Measurements from ENCODE around the gene EFNA5. TPM values are rescaled to one million over a fixed set of nuclear protein-coding genes. Genes with fewer than 3 reads are reported as not detected.

Gene EFNA5
- total RNA-seq, 1 experiment from 2014 or later = 1.5 TPM

DNA sequence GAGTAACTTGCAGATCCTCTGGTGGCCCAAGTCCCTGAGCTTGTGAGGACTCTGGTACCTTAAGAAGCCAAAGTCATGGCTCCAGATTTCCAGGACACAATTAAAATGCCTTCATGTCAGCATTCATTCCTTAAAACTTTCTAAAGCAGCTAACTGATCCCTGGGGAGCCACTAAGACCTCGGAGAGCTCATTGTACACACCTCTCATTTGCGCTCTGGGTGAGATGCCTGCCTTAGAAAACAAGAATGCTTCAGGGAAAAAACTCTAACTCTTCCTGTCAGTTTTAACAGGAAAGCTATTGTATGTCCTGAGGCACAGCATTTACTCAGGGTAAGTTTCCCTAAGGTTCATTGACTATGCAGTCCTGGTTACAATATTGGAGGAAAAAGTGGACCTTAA, 285.0 kb downstream of the EFNA5 start:
- H3K36me3 ChIP-seq (ENCODE audit: control insufficient read depth, insufficient read depth, low read length) = no peaks in the 10 kb centered on the region
- Mint-ChIP-seq H3K27me3 (ENCODE audit: insufficient read depth, unreplicated experiment) (no peaks in the 10 kb centered on the region), H3K36me3 (ENCODE audit: insufficient read depth, unreplicated experiment) (no peaks in the 10 kb centered on the region), H3K4me1 (ENCODE audit: low read depth, unreplicated experiment) (peaks cover 26% of the 10 kb centered on the region), H3K4me3 (ENCODE audit: unreplicated experiment) (no peak overlapping the region), H3K27ac (ENCODE audit: unreplicated experiment) (no peak overlapping the region), H3K9me3 (ENCODE audit: unreplicated experiment) (no peaks in the 10 kb centered on the region)
- TF ChIP-seq, protein P1, sequence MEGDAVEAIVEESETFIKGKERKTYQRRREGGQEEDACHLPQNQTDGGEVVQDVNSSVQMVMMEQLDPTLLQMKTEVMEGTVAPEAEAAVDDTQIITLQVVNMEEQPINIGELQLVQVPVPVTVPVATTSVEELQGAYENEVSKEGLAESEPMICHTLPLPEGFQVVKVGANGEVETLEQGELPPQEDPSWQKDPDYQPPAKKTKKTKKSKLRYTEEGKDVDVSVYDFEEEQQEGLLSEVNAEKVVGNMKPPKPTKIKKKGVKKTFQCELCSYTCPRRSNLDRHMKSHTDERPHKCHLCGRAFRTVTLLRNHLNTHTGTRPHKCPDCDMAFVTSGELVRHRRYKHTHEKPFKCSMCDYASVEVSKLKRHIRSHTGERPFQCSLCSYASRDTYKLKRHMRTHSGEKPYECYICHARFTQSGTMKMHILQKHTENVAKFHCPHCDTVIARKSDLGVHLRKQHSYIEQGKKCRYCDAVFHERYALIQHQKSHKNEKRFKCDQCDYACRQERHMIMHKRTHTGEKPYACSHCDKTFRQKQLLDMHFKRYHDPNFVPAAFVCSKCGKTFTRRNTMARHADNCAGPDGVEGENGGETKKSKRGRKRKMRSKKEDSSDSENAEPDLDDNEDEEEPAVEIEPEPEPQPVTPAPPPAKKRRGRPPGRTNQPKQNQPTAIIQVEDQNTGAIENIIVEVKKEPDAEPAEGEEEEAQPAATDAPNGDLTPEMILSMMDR (IDR thresholded peaks at IDR 0.05; ENCODE audit: insufficient read depth in 1 of 2, low read depth in 1 of 2, low read length in 1 of 2, severe bottlenecking in 1 of 2, unreplicated experiment in 1 of 2) = no peak
- no peak overlapping the region for H3K4me3 ChIP-seq (ENCODE audit: low read depth, low read length)
- no TSS peak for BruUV-seq (replicated peaks)
- intact Hi-C loops (cut with micrococcal nuclease; ENCODE audit: unreplicated experiment) = no loop called here
- ChIA-PET POLR2A (no interaction called here), CTCF (no interaction called here)
- H3K4me1 ChIP-seq = peaks cover 59% of the 10 kb centered on the region
- no peaks in the 10 kb centered on the region for H3K27me3 ChIP-seq (replicated peaks; ENCODE audit: control insufficient read depth, insufficient read depth, low read length)
- H3K9me3 ChIP-seq = no peaks in the 10 kb centered on the region
- no peak for DNase-seq

DNA sequence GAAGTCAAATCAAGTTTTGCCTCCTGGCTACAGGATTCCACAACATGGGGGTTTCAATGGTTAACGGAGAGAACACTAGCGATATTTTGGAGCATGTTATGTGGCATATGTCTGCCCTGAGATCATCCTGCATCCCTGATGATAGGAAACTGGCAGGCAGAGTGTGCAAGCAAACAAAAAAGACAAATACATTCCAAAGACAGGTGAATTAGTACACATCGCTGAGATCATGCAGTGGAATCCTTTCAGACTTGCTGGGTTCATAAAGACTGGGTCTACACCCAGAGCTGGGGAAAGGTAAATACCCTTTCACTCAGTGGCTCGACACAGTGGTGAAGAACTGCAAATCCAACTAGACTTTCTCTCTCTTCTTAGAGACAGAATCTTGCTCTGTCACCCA, 286.5 kb downstream of the EFNA5 start:
- Mint-ChIP-seq H3K27ac (ENCODE audit: unreplicated experiment) (no peak overlapping the region), H3K4me1 (ENCODE audit: low read depth, unreplicated experiment) (peaks cover 19% of the 10 kb centered on the region)

DNA sequence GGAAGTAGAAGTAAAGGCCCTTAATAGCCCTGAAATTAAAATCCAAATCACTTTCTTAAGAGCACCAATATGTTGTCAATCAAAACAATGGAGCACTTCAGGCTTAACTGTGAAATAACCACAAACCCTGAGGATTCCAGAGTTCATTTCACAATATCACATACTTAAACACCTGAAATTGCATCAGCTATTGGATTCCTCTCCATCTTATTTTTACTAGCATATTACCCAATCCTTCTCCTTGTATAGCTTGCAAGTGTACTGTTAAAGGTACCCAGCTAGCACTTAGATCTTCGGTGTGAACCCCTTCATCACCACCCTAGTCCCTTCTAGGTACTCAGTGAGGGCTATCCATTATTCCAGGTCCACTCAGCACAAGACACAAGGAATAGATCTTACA, 287.3 kb downstream of the EFNA5 start:
- BruUV-seq (replicated peaks) = no TSS peak
- Histone ChIP-seq H3K4me3 (ENCODE audit: low read depth, low read length) (no peak overlapping the region), H3K9me3 (no peaks in the 10 kb centered on the region), H3K4me1 (peaks cover 43% of the 10 kb centered on the region), H3K36me3 (ENCODE audit: control insufficient read depth, insufficient read depth, low read length) (no peaks in the 10 kb centered on the region), H3K27me3 (replicated peaks; ENCODE audit: control insufficient read depth, insufficient read depth, low read length) (no peaks in the 10 kb centered on the region)
- peak overlapping the region; percentile 65 for H3K27ac Mint-ChIP-seq (ENCODE audit: unreplicated experiment)
- TF ChIP-seq, protein P1 (IDR thresholded peaks at IDR 0.05; ENCODE audit: insufficient read depth in 1 of 2, low read depth in 1 of 2, low read length in 1 of 2, severe bottlenecking in 1 of 2, unreplicated experiment in 1 of 2) = no peak
- DNase-seq = no peak
- H3K4me1 Mint-ChIP-seq (ENCODE audit: low read depth, unreplicated experiment) = peaks cover 11% of the 10 kb centered on the region
- CTCF ChIA-PET = no interaction called here
- intact Hi-C loops (cut with micrococcal nuclease; ENCODE audit: unreplicated experiment) = loop anchor here (5.0 kb wide), 1 partner anchor 74 kb away; no protein-coding TSS in a partner anchor
- H3K4me3 Mint-ChIP-seq (ENCODE audit: unreplicated experiment) = no peak overlapping the region
- no peaks in the 10 kb centered on the region for H3K36me3 Mint-ChIP-seq (ENCODE audit: insufficient read depth, unreplicated experiment)
- POLR2A ChIA-PET = no interaction called here
- H3K27me3 Mint-ChIP-seq (ENCODE audit: insufficient read depth, unreplicated experiment) = no peaks in the 10 kb centered on the region
- no peaks in the 10 kb centered on the region for H3K9me3 Mint-ChIP-seq (ENCODE audit: unreplicated experiment)

More for the DNA sequence above, 286.5 kb downstream of the EFNA5 start:
- Histone ChIP-seq H3K27me3 (replicated peaks; ENCODE audit: control insufficient read depth, insufficient read depth, low read length) (no peaks in the 10 kb centered on the region), H3K4me1 (peaks cover 52% of the 10 kb centered on the region), H3K9me3 (no peaks in the 10 kb centered on the region), H3K36me3 (ENCODE audit: control insufficient read depth, insufficient read depth, low read length) (no peaks in the 10 kb centered on the region), H3K4me3 (ENCODE audit: low read depth, low read length) (no peak overlapping the region)
- TF ChIP-seq, protein P1 (IDR thresholded peaks at IDR 0.05; ENCODE audit: insufficient read depth in 1 of 2, low read depth in 1 of 2, low read length in 1 of 2, severe bottlenecking in 1 of 2, unreplicated experiment in 1 of 2) = no peak
- H3K4me3 Mint-ChIP-seq (ENCODE audit: unreplicated experiment) = no peak overlapping the region
- no peaks in the 10 kb centered on the region for H3K36me3 Mint-ChIP-seq (ENCODE audit: insufficient read depth, unreplicated experiment)
- DNase-seq = peak in 1 of 2 experiments; percentile 24
- no TSS peak for BruUV-seq (replicated peaks)
- H3K27me3 Mint-ChIP-seq (ENCODE audit: insufficient read depth, unreplicated experiment) = no peaks in the 10 kb centered on the region
- intact Hi-C loops (cut with micrococcal nuclease; ENCODE audit: unreplicated experiment) = loop anchor here (5.0 kb wide), 1 partner anchor 73 kb away; no protein-coding TSS in a partner anchor
- no peaks in the 10 kb centered on the region for H3K9me3 Mint-ChIP-seq (ENCODE audit: unreplicated experiment)
- ChIA-PET CTCF (interaction anchor here (0.7 kb wide), 1 partner anchor 188 kb away, joined by 5 read pairs; no protein-coding TSS in a partner anchor), POLR2A (no interaction called here)
